ENCODE data around the gene RPL23.

DNA sequence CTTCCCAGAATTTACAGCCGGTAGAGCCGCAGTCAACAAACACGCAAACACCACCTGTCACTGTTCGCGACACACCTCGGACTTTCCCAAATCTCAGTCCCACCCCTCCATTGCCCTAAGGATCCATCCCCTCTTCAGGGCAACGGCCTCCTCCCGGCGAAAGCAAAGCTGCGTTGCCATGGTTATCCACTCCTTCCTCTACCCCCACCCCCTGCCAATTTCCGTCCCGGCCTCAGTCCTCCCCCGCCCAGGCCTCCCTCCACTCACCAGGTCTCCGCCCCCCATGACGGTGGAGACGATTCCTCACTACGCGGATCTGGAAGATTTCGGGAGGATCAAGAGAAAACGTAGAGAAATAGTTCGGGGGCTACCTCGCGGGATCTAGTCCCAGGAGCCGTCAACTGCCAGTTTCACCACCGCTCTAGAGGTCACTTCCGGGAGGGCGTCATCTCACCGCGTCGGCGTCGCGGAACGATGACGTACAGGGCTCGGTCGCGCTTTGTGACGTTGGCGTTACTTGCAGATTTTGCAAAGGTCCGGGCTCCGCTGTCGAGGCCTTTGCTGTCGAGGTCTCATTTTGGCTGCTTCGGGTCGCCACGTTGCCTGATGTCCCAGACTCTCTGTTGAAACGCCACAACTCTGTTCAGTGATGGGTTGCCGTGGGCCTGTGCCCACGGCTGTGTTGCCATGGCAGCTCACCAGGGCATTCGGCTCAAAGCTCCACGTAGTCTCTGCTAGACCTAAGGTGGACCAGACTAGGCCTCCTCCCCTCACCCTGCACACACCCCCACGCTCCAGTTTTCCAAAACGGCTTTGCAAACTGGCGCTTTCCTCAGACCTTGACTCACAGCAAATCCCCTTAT, 28.4 kb downstream of the RPL23 start, which contains the start of gene CWC25:
- TF ChIP-seq, protein P1, sequence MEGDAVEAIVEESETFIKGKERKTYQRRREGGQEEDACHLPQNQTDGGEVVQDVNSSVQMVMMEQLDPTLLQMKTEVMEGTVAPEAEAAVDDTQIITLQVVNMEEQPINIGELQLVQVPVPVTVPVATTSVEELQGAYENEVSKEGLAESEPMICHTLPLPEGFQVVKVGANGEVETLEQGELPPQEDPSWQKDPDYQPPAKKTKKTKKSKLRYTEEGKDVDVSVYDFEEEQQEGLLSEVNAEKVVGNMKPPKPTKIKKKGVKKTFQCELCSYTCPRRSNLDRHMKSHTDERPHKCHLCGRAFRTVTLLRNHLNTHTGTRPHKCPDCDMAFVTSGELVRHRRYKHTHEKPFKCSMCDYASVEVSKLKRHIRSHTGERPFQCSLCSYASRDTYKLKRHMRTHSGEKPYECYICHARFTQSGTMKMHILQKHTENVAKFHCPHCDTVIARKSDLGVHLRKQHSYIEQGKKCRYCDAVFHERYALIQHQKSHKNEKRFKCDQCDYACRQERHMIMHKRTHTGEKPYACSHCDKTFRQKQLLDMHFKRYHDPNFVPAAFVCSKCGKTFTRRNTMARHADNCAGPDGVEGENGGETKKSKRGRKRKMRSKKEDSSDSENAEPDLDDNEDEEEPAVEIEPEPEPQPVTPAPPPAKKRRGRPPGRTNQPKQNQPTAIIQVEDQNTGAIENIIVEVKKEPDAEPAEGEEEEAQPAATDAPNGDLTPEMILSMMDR (IDR thresholded peaks at IDR 0.05): peak in 2 of 6 experiments; percentile 25 to 33
- TF ChIP-seq POLR2A (IDR thresholded peaks at IDR 0.05): peak in 3 of 4 donors; percentile 79 to 92 (median 91)

Data from esophagus squamous epithelium (tissue), 4 donors.